Prostate gland (tissue), 2 donors: Measurements from ENCODE around the gene VPS13C.

Source experiments
- POLR2A ChIP-seq: fragments of 450-650 bp; IDR thresholded peaks from one replicate; pipeline ENCODE4 v1.6.1; 2016; ENCODE audit warnings: antibody characterized with exemption, mild to moderate bottlenecking
- TF ChIP-seq, protein P1 (sequence below), 4 experiments: fragments of 200-600 bp in 2 of 4; fragments of 450-650 bp in 2 of 4; sonication (generic) in 2 of 4; IDR thresholded peaks; 1 replicate in 3 of 4; 2 replicates in 1 of 4; pipeline ENCODE4 v1.5.1; 2016 to 2019; ENCODE audit warnings: antibody characterized with exemption in 4 of 4, mild to moderate bottlenecking in 2 of 4, moderate library complexity in 2 of 4

GRCh38 chr15:62069551-62069950 lies 9.3 kb upstream of the VPS13C start:
- no peak for TF ChIP-seq POLR2A
- TF ChIP-seq, protein P1, sequence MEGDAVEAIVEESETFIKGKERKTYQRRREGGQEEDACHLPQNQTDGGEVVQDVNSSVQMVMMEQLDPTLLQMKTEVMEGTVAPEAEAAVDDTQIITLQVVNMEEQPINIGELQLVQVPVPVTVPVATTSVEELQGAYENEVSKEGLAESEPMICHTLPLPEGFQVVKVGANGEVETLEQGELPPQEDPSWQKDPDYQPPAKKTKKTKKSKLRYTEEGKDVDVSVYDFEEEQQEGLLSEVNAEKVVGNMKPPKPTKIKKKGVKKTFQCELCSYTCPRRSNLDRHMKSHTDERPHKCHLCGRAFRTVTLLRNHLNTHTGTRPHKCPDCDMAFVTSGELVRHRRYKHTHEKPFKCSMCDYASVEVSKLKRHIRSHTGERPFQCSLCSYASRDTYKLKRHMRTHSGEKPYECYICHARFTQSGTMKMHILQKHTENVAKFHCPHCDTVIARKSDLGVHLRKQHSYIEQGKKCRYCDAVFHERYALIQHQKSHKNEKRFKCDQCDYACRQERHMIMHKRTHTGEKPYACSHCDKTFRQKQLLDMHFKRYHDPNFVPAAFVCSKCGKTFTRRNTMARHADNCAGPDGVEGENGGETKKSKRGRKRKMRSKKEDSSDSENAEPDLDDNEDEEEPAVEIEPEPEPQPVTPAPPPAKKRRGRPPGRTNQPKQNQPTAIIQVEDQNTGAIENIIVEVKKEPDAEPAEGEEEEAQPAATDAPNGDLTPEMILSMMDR (IDR thresholded peaks at IDR 0.05) = no peak
